K562 (cell line): ENCODE results near the gene RSPH9. TPM values are rescaled to one million over a fixed set of nuclear protein-coding genes. Genes with fewer than 3 reads are reported as not detected.

Experiments used
- ARID1B ChIP-seq: fragments of 450-650 bp; IDR thresholded peaks from 2 replicates; pipeline ENCODE4 v1.6.1; 2016; ENCODE audit warnings: antibody characterized with exemption, mild to moderate bottlenecking, inconsistent platforms
- CBFB ChIP-seq: sonication (generic); formaldehyde crosslinking; IDR thresholded peaks from 2 replicates; pipeline ENCODE4 v1.4.0; 2020; ENCODE audit warnings: mild to moderate bottlenecking, missing genetic modification reagents
- CLOCK ChIP-seq: fragments of 250-450 bp; sonication (Bioruptor Pico); IDR thresholded peaks from 2 replicates; pipeline ENCODE4 v1.4.0; 2020; ENCODE audit warnings: mild to moderate bottlenecking, moderate library complexity, borderline replicate concordance
- E2F6 ChIP-seq, 2 experiments: IDR thresholded peaks; 2 replicates each; pipeline ENCODE4 v1.6.1; 2011; ENCODE audit warnings: borderline replicate concordance in 1 of 2, control low read depth in 1 of 2, low read depth in 1 of 2, low read length in 1 of 2, mild to moderate bottlenecking in 1 of 2, mixed read lengths in 1 of 2, moderate library complexity in 1 of 2; ENCODE audit not compliant: insufficient read depth in 1 of 2, insufficient read length in 1 of 2, poor library complexity in 1 of 2, severe bottlenecking in 1 of 2; ENCODE audit errors: extremely low read depth in 1 of 2
- E2F8 ChIP-seq: fragments of 450-650 bp; IDR thresholded peaks from 2 replicates; pipeline ENCODE4 v1.7.1; 2018; ENCODE audit warnings: mild to moderate bottlenecking, low read depth; ENCODE audit not compliant: partially characterized antibody
- GATA2 ChIP-seq: sonication (generic); formaldehyde crosslinking; IDR thresholded peaks from 2 replicates; pipeline ENCODE4 v1.4.0; 2020; ENCODE audit warnings: mild to moderate bottlenecking, missing genetic modification reagents
- IFI16 ChIP-seq: fragments of 250-450 bp; sonication (Bioruptor Pico); IDR thresholded peaks from 2 replicates; pipeline ENCODE4 v2.1.2; 2022; ENCODE audit warnings: mild to moderate bottlenecking, inconsistent platforms
- LEF1 ChIP-seq: fragments of 450-650 bp; IDR thresholded peaks from 2 replicates; pipeline ENCODE4 v1.6.1; 2016; ENCODE audit warnings: mild to moderate bottlenecking
- MAZ ChIP-seq, 2 experiments: fragments of 450-650 bp in 1 of 2; sonication (generic) in 1 of 2; formaldehyde crosslinking; IDR thresholded peaks in 1 of 2; conservative IDR thresholded peaks in 1 of 2; 2 replicates each; pipeline versions ENCODE4 v1.4.0 to v1.5.0; 2020; ENCODE audit warnings: mild to moderate bottlenecking in 1 of 2, missing genetic modification reagents in 1 of 2
- NRF1 ChIP-seq, 2 experiments: fragments of 450-650 bp; IDR thresholded peaks in 1 of 2; conservative IDR thresholded peaks in 1 of 2; 2 replicates each; pipeline ENCODE4 v1.6.1; 2014; ENCODE audit warnings: mild to moderate bottlenecking in 2 of 2
- PHB2 ChIP-seq: fragments of 450-650 bp; IDR thresholded peaks from 2 replicates; pipeline ENCODE4 v1.6.1; 2017; ENCODE audit warnings: low read depth
- PYGO2 ChIP-seq: fragments of 450-650 bp; IDR thresholded peaks from 2 replicates; pipeline ENCODE4 v1.6.1; 2016; ENCODE audit warnings: mild to moderate bottlenecking, missing genetic modification characterization, moderate library complexity, missing compliant biosample characterization
- SMAD3 ChIP-seq: fragments of 450-650 bp; formaldehyde crosslinking; conservative IDR thresholded peaks from 2 replicates; pipeline ENCODE4 v1.4.0; 2020; ENCODE audit warnings: mild to moderate bottlenecking
- ZBED1 ChIP-seq: IDR thresholded peaks from 2 replicates; pipeline ENCODE4 v1.6.1; 2014
- ZBTB7A ChIP-seq: IDR thresholded peaks from 2 replicates; pipeline ENCODE4 v1.6.1; 2011; ENCODE audit warnings: low read depth, mild to moderate bottlenecking, low read length, moderate library complexity, borderline replicate concordance; ENCODE audit not compliant: control insufficient read depth
- ZFX ChIP-seq: sonication (generic); formaldehyde crosslinking; IDR thresholded peaks from 2 replicates; pipeline ENCODE4 v1.8.0; 2022; ENCODE audit warnings: mild to moderate bottlenecking, missing genetic modification reagents, moderate library complexity
- ZNF3 ChIP-seq: fragments of 250-450 bp; sonication (Bioruptor Pico); IDR thresholded peaks from 2 replicates; pipeline ENCODE4 v1.5.0; 2021; ENCODE audit warnings: mild to moderate bottlenecking, moderate library complexity
- ZNF395 ChIP-seq: fragments of 200-800 bp; sonication (Bioruptor generic); IDR thresholded peaks from 2 replicates; pipeline ENCODE4 v1.6.1; 2017; ENCODE audit warnings: missing genetic modification characterization, missing compliant biosample characterization
- ZNF507 ChIP-seq: conservative IDR thresholded peaks from 2 replicates; pipeline ENCODE4 v1.6.1; 2017; ENCODE audit warnings: missing genetic modification characterization, missing compliant biosample characterization
- polyA plus RNA-seq, 8 experiments: library from polyadenylated mRNA; depleted of rRNA in 4 of 8; stranded (reverse) in 5 of 8; unstranded in 3 of 8; fragments of >200 nt; fragmentation: Nextera tagmentation in 2 of 8; fragmentation: Illumina TruSeq in 1 of 8; extraction: Ambion mirVana in 2 of 8; extraction: Trizol in 1 of 8; gene quantifications; 2 replicates each; pipeline versions ENCODE4 v1.2.1 to v1.2.3, GENCODE V29; 2011 to 2014; ENCODE audit warnings: inconsistent platforms in 1 of 8, missing spikeins in 1 of 8
- total RNA-seq, 7 experiments: library from RNA; depleted of rRNA in 6 of 7; stranded (reverse); fragments of >200 nt in 6 of 7; fragmentation: Illumina TruSeq in 2 of 7; extraction: Trizol in 2 of 7; gene quantifications; 2 replicates each; pipeline versions ENCODE4 v1.2.1 to v1.2.3, GENCODE V29; 2011 to 2021; ENCODE audit warnings: low replicate concordance in 1 of 7

The RSPH9 gene
- total and polyA plus RNA-seq, 9 of the 15 experiments (the other 6 are each of a cell fraction or from before 2014, with no cell fraction given): 0.05 to 0.60 (median 0.39) TPM; not detected in 6

GRCh38 chr6:43714311-43715055 lies 69.6 kb downstream of the RSPH9 start (continued):
- TF ChIP-seq PYGO2: peak; percentile 18; the same call in 1 of the 2 replicates
- peak in 1 of 2 experiments; percentile 73; a peak in 2 of 4 replicates for TF ChIP-seq MAZ (CRISPR knock-in tag; conservative IDR thresholded peaks at IDR 0.05 in 1 of 2, IDR thresholded peaks at IDR 0.05 in 1 of 2)
- TF ChIP-seq E2F8: no peak
- TF ChIP-seq NRF1 (conservative IDR thresholded peaks at IDR 0.05 in 1 of 2, IDR thresholded peaks at IDR 0.05 in 1 of 2): 0 out of 4 replicates have a peak, but pooled peaks of 1 of the 2 experiments have one; percentile 29
- TF ChIP-seq ZNF507 (tag): no peak
- TF ChIP-seq CLOCK: no peak
- TF ChIP-seq ARID1B: peak; percentile 81
- no peak for TF ChIP-seq PHB2
- TF ChIP-seq E2F6 (IDR thresholded peaks at IDR 0.05; ENCODE audit: borderline replicate concordance in 1 of 2, extremely low read depth in 1 of 2, insufficient read depth in 1 of 2, insufficient read length in 1 of 2, low read depth in 1 of 2, low read length in 1 of 2, poor library complexity in 1 of 2, severe bottlenecking in 1 of 2): no peak
- 0 out of 2 replicates have a peak, but pooled peaks have one; percentile 66 for TF ChIP-seq ZBED1
- TF ChIP-seq SMAD3 (CRISPR knock-in tag): peak; percentile 62; the same call in 1 of the 2 replicates
- TF ChIP-seq ZNF395 (CRISPR knock-in tag): peak; percentile 71; the same call in 1 of the 2 replicates
- TF ChIP-seq ZFX (CRISPR knock-in tag): no peak; the same call in 1 of the 2 replicates
- TF ChIP-seq GATA2 (CRISPR knock-in tag): peak; percentile 31; the same call in 1 of the 2 replicates
- no peak for TF ChIP-seq ZNF3 (CRISPR knock-in tag)
- TF ChIP-seq CBFB (CRISPR knock-in tag): no peak
- no peak for TF ChIP-seq IFI16 (CRISPR knock-in tag)
- TF ChIP-seq LEF1: peak; percentile 71; the same call in 1 of the 2 replicates
- 0 out of 2 replicates have a peak, but pooled peaks have one; percentile 56 for TF ChIP-seq ZBTB7A
